K562 (cell line): Measurements from ENCODE around the gene SH3BGRL2. TPM values are rescaled to one million over a fixed set of nuclear protein-coding genes. Genes with fewer than 3 reads are reported as not detected.

Experiments used
- CBX8 ChIP-seq: fragments of 200-600 bp; sonication (generic); IDR thresholded peaks from 2 replicates; pipeline ENCODE4 v1.6.1; 2012; ENCODE audit warnings: borderline replicate concordance, mixed run types, low read depth, mild to moderate bottlenecking, moderate library complexity, mixed read lengths, low read length, control low read depth, inconsistent platforms; ENCODE audit not compliant: poor library complexity, severe bottlenecking; ENCODE audit errors: extremely low read depth
- ILK ChIP-seq: fragments of 450-650 bp; IDR thresholded peaks from 2 replicates; pipeline ENCODE4 v1.6.1; 2016; ENCODE audit warnings: missing genetic modification characterization, low read depth, mild to moderate bottlenecking, missing compliant biosample characterization, moderate library complexity, borderline replicate concordance
- PHF20 ChIP-seq: fragments of 450-650 bp; IDR thresholded peaks from 2 replicates; pipeline ENCODE4 v1.6.1; 2018; ENCODE audit not compliant: partially characterized antibody
- POLR2AphosphoS5 ChIP-seq: IDR thresholded peaks from 2 replicates; pipeline ENCODE4 v1.6.1; 2011; ENCODE audit warnings: mild to moderate bottlenecking, low read depth, low read length, moderate library complexity; ENCODE audit not compliant: control insufficient read depth, insufficient read depth
- TSC22D4 ChIP-seq: fragments of 450-650 bp; IDR thresholded peaks from 2 replicates; pipeline ENCODE4 v1.6.1; 2016; ENCODE audit warnings: missing genetic modification characterization, missing biosample characterization, control low read depth
- ZBTB12 ChIP-seq: fragments of 250-450 bp; sonication (Bioruptor Pico); IDR thresholded peaks from 2 replicates; pipeline ENCODE4 v1.4.0; 2020
- ZBTB8A ChIP-seq: fragments of 450-650 bp; IDR thresholded peaks from 2 replicates; pipeline ENCODE4 v1.6.1; 2018; ENCODE audit warnings: mild to moderate bottlenecking, moderate library complexity; ENCODE audit not compliant: partially characterized antibody
- ZNF121 ChIP-seq: sonication (generic); formaldehyde crosslinking; conservative IDR thresholded peaks from 2 replicates; pipeline ENCODE4 v1.8.0; 2022; ENCODE audit warnings: missing genetic modification reagents
- ZNF253 ChIP-seq: fragments of 250-450 bp; sonication (Bioruptor Pico); conservative IDR thresholded peaks from 2 replicates; pipeline ENCODE4 v1.6.1; 2021; ENCODE audit warnings: mild to moderate bottlenecking
- ZNF740 ChIP-seq, 3 experiments: fragments of 200-800 bp in 1 of 3; sonication (Bioruptor generic) in 1 of 3; sonication (generic) in 1 of 3; formaldehyde crosslinking in 1 of 3; IDR thresholded peaks; 2 replicates each; pipeline versions ENCODE4 v1.6.1 to v1.8.0; 2016 to 2022; ENCODE audit warnings: mild to moderate bottlenecking in 2 of 3, missing compliant biosample characterization in 2 of 3, missing genetic modification characterization in 2 of 3, missing genetic modification reagents in 1 of 3
- polyA plus RNA-seq, 8 experiments: library from polyadenylated mRNA; depleted of rRNA in 4 of 8; stranded (reverse) in 5 of 8; unstranded in 3 of 8; fragments of >200 nt; fragmentation: Nextera tagmentation in 2 of 8; fragmentation: Illumina TruSeq in 1 of 8; extraction: Ambion mirVana in 2 of 8; extraction: Trizol in 1 of 8; gene quantifications; 2 replicates each; pipeline versions ENCODE4 v1.2.1 to v1.2.3, GENCODE V29; 2011 to 2014; ENCODE audit warnings: inconsistent platforms in 1 of 8, missing spikeins in 1 of 8
- total RNA-seq, 7 experiments: library from RNA; depleted of rRNA in 6 of 7; stranded (reverse); fragments of >200 nt in 6 of 7; fragmentation: Illumina TruSeq in 2 of 7; extraction: Trizol in 2 of 7; gene quantifications; 2 replicates each; pipeline versions ENCODE4 v1.2.1 to v1.2.3, GENCODE V29; 2011 to 2021; ENCODE audit warnings: low replicate concordance in 1 of 7
- TF ChIP-seq, protein P1 (sequence below), 2 experiments: fragments of 450-650 bp in 1 of 2; sonication (generic) in 1 of 2; formaldehyde crosslinking in 1 of 2; IDR thresholded peaks; 2 replicates each; pipeline versions ENCODE4 v1.7.1 to v1.9.0; 2016 to 2022; ENCODE audit warnings: inconsistent platforms in 1 of 2, mild to moderate bottlenecking in 1 of 2, missing genetic modification reagents in 1 of 2
- TF ChIP-seq, protein P2 (sequence below): fragments of 200-800 bp; sonication (Bioruptor generic); IDR thresholded peaks from 2 replicates; pipeline ENCODE4 v1.6.1; 2017; ENCODE audit warnings: missing genetic modification characterization, missing compliant biosample characterization

The SH3BGRL2 gene
- total and polyA plus RNA-seq, 9 of the 15 experiments (the other 6 are each of a cell fraction or from before 2014, with no cell fraction given), result 4.4 to 12.1 (median 7.3) TPM

DNA sequence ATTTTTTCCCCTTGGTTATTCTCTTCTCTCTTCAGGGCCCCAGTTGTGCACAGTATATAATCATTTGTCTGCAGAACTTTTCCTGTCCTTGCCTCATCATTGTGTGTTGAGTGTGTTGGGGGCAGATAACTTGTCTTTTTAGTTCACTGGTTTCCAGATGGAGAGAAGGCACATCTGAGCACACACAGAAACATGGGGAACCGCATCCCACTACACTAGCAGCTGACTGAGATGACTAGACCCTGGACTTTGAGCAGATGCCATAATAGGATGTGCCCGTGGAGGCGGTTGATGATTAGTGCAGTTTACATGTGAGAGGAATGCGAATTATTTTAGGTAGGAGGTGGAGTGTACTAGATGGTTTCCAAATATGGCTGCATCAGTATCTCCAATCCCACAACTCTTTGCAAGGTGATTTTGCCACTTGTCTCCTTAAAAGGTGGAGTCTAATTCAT lies 26.5 kb upstream of the SH3BGRL2 start (continued):
- no peak for TF ChIP-seq ZBTB12 (CRISPR knock-in tag)
- TF ChIP-seq POLR2AphosphoS5, result peak; percentile 96
- no peak for TF ChIP-seq ZNF121
- TF ChIP-seq ZNF253 (CRISPR knock-in tag), result no peak
- no peak for TF ChIP-seq ILK (tag)
- no peak for TF ChIP-seq ZNF740 (CRISPR knock-in tag; IDR thresholded peaks at IDR 0.05)
- TF ChIP-seq ZNF740 (tag; IDR thresholded peaks at IDR 0.05), result no peak
- TF ChIP-seq, protein P1, sequence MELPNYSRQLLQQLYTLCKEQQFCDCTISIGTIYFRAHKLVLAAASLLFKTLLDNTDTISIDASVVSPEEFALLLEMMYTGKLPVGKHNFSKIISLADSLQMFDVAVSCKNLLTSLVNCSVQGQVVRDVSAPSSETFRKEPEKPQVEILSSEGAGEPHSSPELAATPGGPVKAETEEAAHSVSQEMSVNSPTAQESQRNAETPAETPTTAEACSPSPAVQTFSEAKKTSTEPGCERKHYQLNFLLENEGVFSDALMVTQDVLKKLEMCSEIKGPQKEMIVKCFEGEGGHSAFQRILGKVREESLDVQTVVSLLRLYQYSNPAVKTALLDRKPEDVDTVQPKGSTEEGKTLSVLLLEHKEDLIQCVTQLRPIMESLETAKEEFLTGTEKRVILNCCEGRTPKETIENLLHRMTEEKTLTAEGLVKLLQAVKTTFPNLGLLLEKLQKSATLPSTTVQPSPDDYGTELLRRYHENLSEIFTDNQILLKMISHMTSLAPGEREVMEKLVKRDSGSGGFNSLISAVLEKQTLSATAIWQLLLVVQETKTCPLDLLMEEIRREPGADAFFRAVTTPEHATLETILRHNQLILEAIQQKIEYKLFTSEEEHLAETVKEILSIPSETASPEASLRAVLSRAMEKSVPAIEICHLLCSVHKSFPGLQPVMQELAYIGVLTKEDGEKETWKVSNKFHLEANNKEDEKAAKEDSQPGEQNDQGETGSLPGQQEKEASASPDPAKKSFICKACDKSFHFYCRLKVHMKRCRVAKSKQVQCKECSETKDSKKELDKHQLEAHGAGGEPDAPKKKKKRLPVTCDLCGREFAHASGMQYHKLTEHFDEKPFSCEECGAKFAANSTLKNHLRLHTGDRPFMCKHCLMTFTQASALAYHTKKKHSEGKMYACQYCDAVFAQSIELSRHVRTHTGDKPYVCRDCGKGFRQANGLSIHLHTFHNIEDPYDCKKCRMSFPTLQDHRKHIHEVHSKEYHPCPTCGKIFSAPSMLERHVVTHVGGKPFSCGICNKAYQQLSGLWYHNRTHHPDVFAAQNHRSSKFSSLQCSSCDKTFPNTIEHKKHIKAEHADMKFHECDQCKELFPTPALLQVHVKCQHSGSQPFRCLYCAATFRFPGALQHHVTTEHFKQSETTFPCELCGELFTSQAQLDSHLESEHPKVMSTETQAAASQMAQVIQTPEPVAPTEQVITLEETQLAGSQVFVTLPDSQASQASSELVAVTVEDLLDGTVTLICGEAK (IDR thresholded peaks at IDR 0.05), result no peak
- TF ChIP-seq, protein P1 (CRISPR knock-in tag; IDR thresholded peaks at IDR 0.05), result no peak
- no peak for TF ChIP-seq CBX8
- TF ChIP-seq, protein P2, sequence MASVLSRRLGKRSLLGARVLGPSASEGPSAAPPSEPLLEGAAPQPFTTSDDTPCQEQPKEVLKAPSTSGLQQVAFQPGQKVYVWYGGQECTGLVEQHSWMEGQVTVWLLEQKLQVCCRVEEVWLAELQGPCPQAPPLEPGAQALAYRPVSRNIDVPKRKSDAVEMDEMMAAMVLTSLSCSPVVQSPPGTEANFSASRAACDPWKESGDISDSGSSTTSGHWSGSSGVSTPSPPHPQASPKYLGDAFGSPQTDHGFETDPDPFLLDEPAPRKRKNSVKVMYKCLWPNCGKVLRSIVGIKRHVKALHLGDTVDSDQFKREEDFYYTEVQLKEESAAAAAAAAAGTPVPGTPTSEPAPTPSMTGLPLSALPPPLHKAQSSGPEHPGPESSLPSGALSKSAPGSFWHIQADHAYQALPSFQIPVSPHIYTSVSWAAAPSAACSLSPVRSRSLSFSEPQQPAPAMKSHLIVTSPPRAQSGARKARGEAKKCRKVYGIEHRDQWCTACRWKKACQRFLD (CRISPR knock-in tag), result peak; percentile 73; the same call in 1 of the 2 replicates
- no peak for TF ChIP-seq ZBTB8A
- no peak for TF ChIP-seq TSC22D4 (tag)
- TF ChIP-seq PHF20, result no peak
